ENCODE data around the gene ADAT2.

ADAT2 gene

GRCh38 chr6:143374014-143374413 is 76.5 kb downstream of the ADAT2 start:
- no peak for DNase-seq (ENCODE audit: low read depth in 1 of 2, low spot score in 1 of 2)
- in situ Hi-C loops (cut with HindIII; ENCODE audit: low pct_unique_long_range_greater_than_20kb, low sequenced_read_pairs), result no loop called here
- no peak for TF ChIP-seq JUND (IDR thresholded peaks at IDR 0.05; ENCODE audit: low read depth)

Measured in T47D (cell line).